Activated T-cell treated with anti-CD3 and anti-CD28 coated beads, Interleukin-2, amount 50 U/mL, for 72 hours (primary cell): ENCODE measurements around the gene PRICKLE3. TPM values are rescaled to one million over a fixed set of nuclear protein-coding genes. Genes with fewer than 3 reads are reported as not detected.

ENCODE experiments used
- ATAC-seq, 2 donors: fragments of 150-1000 bp; cut with Tn5 transposase; replicated peaks in 1 of 2; 2 replicates each; pipeline ENCODE4 v1.10.0; 2021; ENCODE audit warnings: moderate library complexity in 2 of 2, mild to moderate bottlenecking in 1 of 2
- DNase-seq, 2 donors: peaks; one replicate each; pipeline ENCODE4 v3.0.0; 2021 to 2022; ENCODE audit warnings: mixed read lengths in 1 of 2
- H3K27ac Mint-ChIP-seq: one replicate; pipeline ENCODE4 v1.8.0; 2022; ENCODE audit warnings: mild to moderate bottlenecking, moderate library complexity, mixed read lengths
- H3K27me3 Mint-ChIP-seq: one replicate; pipeline ENCODE4 v1.8.0; 2022; ENCODE audit warnings: low read depth, mixed read lengths
- H3K36me3 Mint-ChIP-seq, 2 donors: one replicate each; pipeline ENCODE4 v1.8.0; 2022; ENCODE audit warnings: mixed read lengths in 2 of 2, mild to moderate bottlenecking in 1 of 2; ENCODE audit not compliant: insufficient read depth in 2 of 2
- H3K4me1 Mint-ChIP-seq: one replicate; pipeline ENCODE4 v1.8.0; 2022; ENCODE audit warnings: low read depth, mixed read lengths
- H3K4me3 Mint-ChIP-seq, 2 donors: one replicate each; pipeline ENCODE4 v1.8.0; 2022; ENCODE audit warnings: mild to moderate bottlenecking in 2 of 2, mixed read lengths in 2 of 2, moderate library complexity in 2 of 2
- H3K9me3 Mint-ChIP-seq, 2 donors: one replicate each; pipeline ENCODE4 v1.8.0; 2022; ENCODE audit warnings: mixed read lengths in 2 of 2
- total RNA-seq, 2 donors: library from RNA; stranded (reverse); gene quantifications; one replicate each; pipeline ENCODE4 v1.2.3, GENCODE V29; 2022

The PRICKLE3 gene
- total RNA-seq, 2 donors from 2014 or later = 17.4 to 17.6 TPM

- Mint-ChIP-seq H3K4me1 (no peaks in the 10 kb centered on the region), H3K27ac (no peak overlapping the region), H3K36me3 (no peaks in the 10 kb centered on the region), H3K9me3 (no peaks in the 10 kb centered on the region), H3K4me3 (no peak overlapping the region), H3K27me3 (peaks cover 22% of the 10 kb centered on the region)
- ATAC-seq (no peak), DNase-seq (no peak)
Observed at GRCh38 chrX:49220100-49220499, 33.9 kb upstream of the PRICKLE3 start.

- H3K27me3 Mint-ChIP-seq = peaks cover 13% of the 10 kb centered on the region
- no peaks in the 10 kb centered on the region for H3K36me3 Mint-ChIP-seq
- ATAC-seq (no peak), DNase-seq (no peak)
- peaks cover 6 to 10% of the 10 kb centered on the region in 2 donors for H3K9me3 Mint-ChIP-seq
- no peaks in the 10 kb centered on the region for H3K4me1 Mint-ChIP-seq
- H3K27ac Mint-ChIP-seq = no peak overlapping the region
- H3K4me3 Mint-ChIP-seq = no peak overlapping the region
Observed at GRCh38 chrX:49214996-49215526, 28.9 kb upstream of the PRICKLE3 start.

GRCh38 chrX:49214416-49214815, 28.2 kb upstream of the PRICKLE3 start:
- no peaks in the 10 kb centered on the region for H3K4me1 Mint-ChIP-seq
- peaks cover 13% of the 10 kb centered on the region for H3K27me3 Mint-ChIP-seq
- no peak overlapping the region for H3K4me3 Mint-ChIP-seq
- DNase-seq (no peak), ATAC-seq (no peak)
- H3K9me3 Mint-ChIP-seq = peaks cover 6 to 10% of the 10 kb centered on the region in 2 donors
- H3K27ac Mint-ChIP-seq = no peak overlapping the region
- no peaks in the 10 kb centered on the region for H3K36me3 Mint-ChIP-seq

GRCh38 chrX:49212861-49213260, 26.7 kb upstream of the PRICKLE3 start:
- Mint-ChIP-seq H3K27ac (no peak overlapping the region), H3K9me3 (peaks cover 6 to 10% of the 10 kb centered on the region in 2 donors), H3K36me3 (no peaks in the 10 kb centered on the region), H3K4me1 (no peaks in the 10 kb centered on the region), H3K4me3 (no peak overlapping the region), H3K27me3 (peaks cover 13% of the 10 kb centered on the region)
- ATAC-seq = no peak
- DNase-seq = no peak

- no peaks in the 10 kb centered on the region for H3K36me3 Mint-ChIP-seq
- no peak for DNase-seq
- no peak for ATAC-seq
- no peaks in the 10 kb centered on the region for H3K4me1 Mint-ChIP-seq
- H3K4me3 Mint-ChIP-seq = no peak overlapping the region
- H3K9me3 Mint-ChIP-seq = peaks cover 6 to 10% of the 10 kb centered on the region in 2 donors
- peaks cover 13% of the 10 kb centered on the region for H3K27me3 Mint-ChIP-seq
- H3K27ac Mint-ChIP-seq = no peak overlapping the region
Observed at GRCh38 chrX:49212209-49212608, 26.0 kb upstream of the PRICKLE3 start.

GRCh38 chrX:49211074-49211473, 24.9 kb upstream of the PRICKLE3 start:
- Mint-ChIP-seq H3K4me3 (no peak overlapping the region), H3K9me3 (peaks cover 6 to 10% of the 10 kb centered on the region in 2 donors), H3K27me3 (peaks cover 12% of the 10 kb centered on the region), H3K4me1 (no peaks in the 10 kb centered on the region), H3K27ac (no peak overlapping the region), H3K36me3 (no peaks in the 10 kb centered on the region)
- ATAC-seq (no peak), DNase-seq (no peak)

- Mint-ChIP-seq H3K36me3 (no peaks in the 10 kb centered on the region), H3K4me1 (no peaks in the 10 kb centered on the region), H3K4me3 (no peak overlapping the region), H3K27me3 (peaks cover 8% of the 10 kb centered on the region), H3K27ac (no peak overlapping the region), H3K9me3 (peaks cover 6 to 10% of the 10 kb centered on the region in 2 donors)
- ATAC-seq = no peak
- no peak for DNase-seq
Observed at GRCh38 chrX:49210406-49210805, 24.2 kb upstream of the PRICKLE3 start.

DNA sequence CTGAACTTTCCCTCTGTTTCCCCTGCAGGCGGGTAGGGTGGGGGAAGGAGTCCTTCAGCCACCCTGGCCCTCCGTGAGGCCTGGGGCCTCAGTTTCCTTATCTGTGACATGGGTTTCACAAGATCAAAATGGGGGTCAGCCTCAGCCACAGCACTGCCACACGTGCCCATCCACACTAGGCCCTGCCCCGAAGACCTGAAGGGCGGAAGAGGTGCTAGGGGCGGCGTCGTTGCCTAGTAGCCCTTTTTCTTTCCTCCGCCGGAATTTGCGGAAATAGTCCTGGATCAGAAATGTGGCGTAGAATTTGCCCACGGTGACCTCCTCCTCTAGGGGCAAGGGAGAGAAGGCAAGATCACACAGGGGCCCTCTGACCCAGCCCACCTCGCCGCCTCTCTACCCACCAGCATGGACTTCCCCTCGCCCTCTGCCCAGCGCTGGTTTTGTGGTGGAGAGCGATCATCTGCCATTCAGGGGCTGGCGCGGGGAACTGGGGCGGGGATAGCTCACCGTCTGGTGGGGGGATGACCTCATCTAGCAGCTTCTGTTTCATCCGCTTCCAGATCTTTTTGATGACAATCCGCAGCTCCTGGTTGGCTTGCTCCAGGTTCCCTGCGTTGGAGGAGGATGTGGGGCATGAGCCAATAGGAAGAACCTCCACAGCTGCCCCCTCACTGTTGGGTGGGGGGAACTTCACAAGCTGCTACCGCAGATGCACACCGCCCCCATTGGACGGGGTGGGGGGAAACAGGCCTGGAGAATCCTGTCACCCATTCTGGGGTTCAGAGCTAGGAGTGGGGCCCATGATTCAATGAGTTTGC, 23.5 kb upstream of the PRICKLE3 start:
- H3K4me1 Mint-ChIP-seq = no peaks in the 10 kb centered on the region
- H3K27me3 Mint-ChIP-seq = peaks cover 8% of the 10 kb centered on the region
- H3K27ac Mint-ChIP-seq = no peak overlapping the region
- H3K4me3 Mint-ChIP-seq = peak overlapping the region in 1 of 2 donors; percentile 13
- DNase-seq = peak in 1 of 2 donors; percentile 30
- peaks cover 6 to 10% of the 10 kb centered on the region in 2 donors for H3K9me3 Mint-ChIP-seq
- H3K36me3 Mint-ChIP-seq = no peaks in the 10 kb centered on the region
- ATAC-seq = peak; percentile 55 to 59

GRCh38 chrX:49208399-49208798, 22.2 kb upstream of the PRICKLE3 start:
- no peak for DNase-seq
- no peak overlapping the region for H3K4me3 Mint-ChIP-seq
- no peak for ATAC-seq
- no peak overlapping the region for H3K27ac Mint-ChIP-seq
- no peaks in the 10 kb centered on the region for H3K4me1 Mint-ChIP-seq
- H3K9me3 Mint-ChIP-seq = peaks cover 4 to 10% of the 10 kb centered on the region in 2 donors
- no peaks in the 10 kb centered on the region for H3K36me3 Mint-ChIP-seq
- peaks cover 8% of the 10 kb centered on the region for H3K27me3 Mint-ChIP-seq

GRCh38 chrX:49206543-49206942, 20.4 kb upstream of the PRICKLE3 start:
- ATAC-seq (no peak), DNase-seq (no peak)
- H3K36me3 Mint-ChIP-seq = no peaks in the 10 kb centered on the region
- H3K4me3 Mint-ChIP-seq = no peak overlapping the region
- H3K27ac Mint-ChIP-seq = no peak overlapping the region
- H3K9me3 Mint-ChIP-seq = no peaks in the 10 kb centered on the region
- no peaks in the 10 kb centered on the region for H3K4me1 Mint-ChIP-seq
- H3K27me3 Mint-ChIP-seq = peaks cover 8% of the 10 kb centered on the region

GRCh38 chrX:49205443-49205842, 19.3 kb upstream of the PRICKLE3 start:
- DNase-seq (no peak), ATAC-seq (no peak)
- Mint-ChIP-seq H3K9me3 (no peaks in the 10 kb centered on the region), H3K4me3 (no peak overlapping the region), H3K4me1 (peaks cover 4% of the 10 kb centered on the region), H3K27me3 (no peaks in the 10 kb centered on the region), H3K27ac (no peak overlapping the region), H3K36me3 (no peaks in the 10 kb centered on the region)

DNA sequence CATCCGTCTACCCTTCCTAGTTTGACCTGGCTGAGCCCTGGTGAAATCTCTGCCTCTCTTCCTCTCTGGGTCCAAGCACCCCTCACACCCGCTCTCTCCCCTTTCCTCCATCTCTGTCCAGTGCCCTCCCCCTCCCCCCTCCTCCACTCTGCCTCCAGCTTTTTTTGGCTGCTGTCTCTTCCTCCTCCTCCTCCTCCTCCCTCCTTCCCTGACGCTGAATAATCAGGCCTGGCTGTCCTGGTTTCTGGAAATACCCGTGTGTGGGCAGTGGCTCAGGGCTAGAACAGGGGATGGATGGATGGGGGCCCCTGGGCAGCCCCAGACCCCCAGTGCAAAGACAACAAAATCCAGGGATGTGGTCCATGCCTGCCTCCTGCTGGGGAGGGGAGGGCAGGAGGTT, 18.5 kb upstream of the PRICKLE3 start:
- Mint-ChIP-seq H3K27me3 (no peaks in the 10 kb centered on the region), H3K9me3 (no peaks in the 10 kb centered on the region), H3K36me3 (no peaks in the 10 kb centered on the region), H3K4me1 (peaks cover 6% of the 10 kb centered on the region), H3K4me3 (no peak overlapping the region), H3K27ac (no peak overlapping the region)
- ATAC-seq (no peak), DNase-seq (no peak)

DNA sequence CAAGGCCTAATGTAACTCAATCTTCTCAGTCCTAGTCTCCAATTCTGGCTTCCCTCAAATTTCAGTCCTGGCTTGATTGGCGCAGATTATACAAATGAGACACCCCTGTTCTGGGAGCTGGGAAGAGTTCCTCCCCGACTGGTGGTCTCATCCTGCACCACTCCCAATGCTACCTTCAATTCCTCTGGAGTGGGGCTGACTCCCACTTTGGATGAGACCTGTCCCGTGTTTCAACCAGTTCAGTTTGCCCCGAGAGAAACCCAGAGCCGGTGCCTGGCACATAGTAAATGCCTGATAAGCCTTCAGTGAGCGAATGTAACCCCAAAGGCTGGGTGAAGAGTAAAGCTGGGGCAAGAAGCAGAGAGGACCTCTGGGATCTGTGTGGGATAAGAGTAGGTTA, 17.8 kb upstream of the PRICKLE3 start:
- Mint-ChIP-seq H3K27ac (no peak overlapping the region), H3K4me3 (no peak overlapping the region), H3K27me3 (no peaks in the 10 kb centered on the region), H3K9me3 (no peaks in the 10 kb centered on the region), H3K36me3 (no peaks in the 10 kb centered on the region), H3K4me1 (peaks cover 9% of the 10 kb centered on the region)
- DNase-seq (no peak), ATAC-seq (no peak)

DNA sequence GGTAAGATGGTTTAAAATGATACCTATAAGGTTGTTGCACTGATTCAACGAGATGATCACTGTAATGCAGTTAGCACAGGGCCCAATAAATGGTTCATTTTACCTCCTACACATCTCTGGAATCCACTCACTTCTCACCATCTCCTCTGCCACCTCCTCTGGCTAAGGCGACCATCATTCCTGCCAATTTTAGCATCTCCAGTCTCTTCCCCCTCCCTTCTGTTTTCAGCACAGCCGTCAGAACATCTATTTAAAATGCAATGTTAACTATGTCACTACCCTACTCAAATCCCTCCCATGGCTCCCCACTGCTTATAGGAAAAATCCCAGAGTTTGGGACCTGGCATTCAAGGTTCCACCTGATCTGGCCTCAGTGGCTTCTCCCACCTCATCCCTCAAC, 17.4 kb upstream of the PRICKLE3 start:
- H3K27ac Mint-ChIP-seq = no peak overlapping the region
- H3K9me3 Mint-ChIP-seq = no peaks in the 10 kb centered on the region
- ATAC-seq (no peak), DNase-seq (no peak)
- no peaks in the 10 kb centered on the region for H3K36me3 Mint-ChIP-seq
- H3K27me3 Mint-ChIP-seq = no peaks in the 10 kb centered on the region
- H3K4me3 Mint-ChIP-seq = no peak overlapping the region
- peaks cover 14% of the 10 kb centered on the region for H3K4me1 Mint-ChIP-seq
